Neural cell (in vitro differentiated cells): Measurements from ENCODE around the gene SLC37A3.

Experiments
- CTCF ChIP-seq: fragments of 450-650 bp; IDR thresholded peaks from 2 replicates; pipeline ENCODE4 v1.5.1; 2014; ENCODE audit warnings: antibody characterized with exemption, mild to moderate bottlenecking, moderate library complexity; ENCODE audit not compliant: poor library complexity, severe bottlenecking
- POLR2AphosphoS5 ChIP-seq: IDR thresholded peaks from 2 replicates; pipeline ENCODE4 v1.6.1; 2012

- TF ChIP-seq CTCF, result no peak
- TF ChIP-seq POLR2AphosphoS5, result no peak
These were observed 68.2 kb downstream of the SLC37A3 start for GRCh38 chr7:140330128-140330527.
